ENCODE data around the gene LYZ. TPM values are rescaled to one million over a fixed set of nuclear protein-coding genes. Genes with fewer than 3 reads are reported as not detected.
A peak's percentile ranks its signal among the peaks of the same experiment; 100 is the strongest.

LYZ gene
- total and polyA plus RNA-seq, 9 of the 15 experiments (the other 6 are each of a cell fraction or from before 2014, with no cell fraction given), result 27.2 to 96.3 (median 42.1) TPM

DNA sequence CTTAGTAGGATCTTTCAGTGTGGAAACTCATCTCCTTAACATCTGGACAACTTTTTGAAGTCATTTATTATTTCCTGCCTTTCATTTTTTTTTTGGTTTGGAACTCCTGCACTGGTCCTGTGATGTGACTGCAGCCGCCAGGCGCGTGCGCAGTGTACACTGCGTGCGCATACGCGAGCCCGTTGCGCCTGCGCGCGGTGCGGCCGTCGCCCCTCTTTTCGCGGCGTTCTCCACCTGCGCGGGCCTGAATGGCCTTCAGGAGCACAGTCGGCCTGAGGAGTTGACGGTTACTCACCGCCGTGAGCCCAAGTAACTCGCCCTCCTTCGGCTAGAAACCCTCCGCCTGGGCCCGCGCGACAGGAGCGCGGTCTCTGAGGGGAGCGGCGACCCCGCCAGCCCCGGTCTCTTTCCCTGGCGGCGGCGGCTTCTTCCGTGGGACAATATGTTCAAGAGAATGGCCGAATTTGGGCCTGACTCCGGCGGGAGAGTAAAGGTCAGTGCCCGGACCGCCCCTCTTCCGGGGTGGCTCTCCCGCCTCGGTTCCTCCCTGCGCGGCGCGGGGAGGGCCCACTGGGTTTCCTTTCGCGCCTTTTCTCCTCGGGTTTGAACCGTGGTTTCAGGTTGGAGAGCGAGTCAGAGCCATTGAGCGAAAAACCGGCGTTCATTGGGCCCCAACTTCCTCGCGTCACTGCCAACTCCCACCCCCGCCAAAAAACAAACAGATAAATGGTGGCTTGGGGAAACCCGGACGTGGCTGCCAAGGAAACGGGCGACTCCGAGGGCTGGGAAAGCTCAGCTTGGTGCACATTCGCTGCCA, 11.6 kb downstream of the LYZ start, which contains the start of gene YEATS4 (continued):
- TF ChIP-seq ZNF318 (IDR thresholded peaks at IDR 0.05; ENCODE audit: borderline replicate concordance in 1 of 2, low read depth in 1 of 2) (no peak), ZNF274 (IDR thresholded peaks at IDR 0.05; ENCODE audit: borderline replicate concordance, low read depth, low read length) (no peak), ZNF592 (IDR thresholded peaks at IDR 0.05) (peak; percentile 75; the same call in 1 of the 2 replicates)
- TF ChIP-seq, protein P1, sequence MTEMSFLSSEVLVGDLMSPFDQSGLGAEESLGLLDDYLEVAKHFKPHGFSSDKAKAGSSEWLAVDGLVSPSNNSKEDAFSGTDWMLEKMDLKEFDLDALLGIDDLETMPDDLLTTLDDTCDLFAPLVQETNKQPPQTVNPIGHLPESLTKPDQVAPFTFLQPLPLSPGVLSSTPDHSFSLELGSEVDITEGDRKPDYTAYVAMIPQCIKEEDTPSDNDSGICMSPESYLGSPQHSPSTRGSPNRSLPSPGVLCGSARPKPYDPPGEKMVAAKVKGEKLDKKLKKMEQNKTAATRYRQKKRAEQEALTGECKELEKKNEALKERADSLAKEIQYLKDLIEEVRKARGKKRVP (CRISPR knock-in tag; IDR thresholded peaks at IDR 0.05), result no peak
- TF ChIP-seq, protein P2, sequence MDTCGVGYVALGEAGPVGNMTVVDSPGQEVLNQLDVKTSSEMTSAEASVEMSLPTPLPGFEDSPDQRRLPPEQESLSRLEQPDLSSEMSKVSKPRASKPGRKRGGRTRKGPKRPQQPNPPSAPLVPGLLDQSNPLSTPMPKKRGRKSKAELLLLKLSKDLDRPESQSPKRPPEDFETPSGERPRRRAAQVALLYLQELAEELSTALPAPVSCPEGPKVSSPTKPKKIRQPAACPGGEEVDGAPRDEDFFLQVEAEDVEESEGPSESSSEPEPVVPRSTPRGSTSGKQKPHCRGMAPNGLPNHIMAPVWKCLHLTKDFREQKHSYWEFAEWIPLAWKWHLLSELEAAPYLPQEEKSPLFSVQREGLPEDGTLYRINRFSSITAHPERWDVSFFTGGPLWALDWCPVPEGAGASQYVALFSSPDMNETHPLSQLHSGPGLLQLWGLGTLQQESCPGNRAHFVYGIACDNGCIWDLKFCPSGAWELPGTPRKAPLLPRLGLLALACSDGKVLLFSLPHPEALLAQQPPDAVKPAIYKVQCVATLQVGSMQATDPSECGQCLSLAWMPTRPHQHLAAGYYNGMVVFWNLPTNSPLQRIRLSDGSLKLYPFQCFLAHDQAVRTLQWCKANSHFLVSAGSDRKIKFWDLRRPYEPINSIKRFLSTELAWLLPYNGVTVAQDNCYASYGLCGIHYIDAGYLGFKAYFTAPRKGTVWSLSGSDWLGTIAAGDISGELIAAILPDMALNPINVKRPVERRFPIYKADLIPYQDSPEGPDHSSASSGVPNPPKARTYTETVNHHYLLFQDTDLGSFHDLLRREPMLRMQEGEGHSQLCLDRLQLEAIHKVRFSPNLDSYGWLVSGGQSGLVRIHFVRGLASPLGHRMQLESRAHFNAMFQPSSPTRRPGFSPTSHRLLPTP (IDR thresholded peaks at IDR 0.05; ENCODE audit: borderline replicate concordance, extremely low read depth, insufficient read length), result no peak
- TF ChIP-seq, protein P3, sequence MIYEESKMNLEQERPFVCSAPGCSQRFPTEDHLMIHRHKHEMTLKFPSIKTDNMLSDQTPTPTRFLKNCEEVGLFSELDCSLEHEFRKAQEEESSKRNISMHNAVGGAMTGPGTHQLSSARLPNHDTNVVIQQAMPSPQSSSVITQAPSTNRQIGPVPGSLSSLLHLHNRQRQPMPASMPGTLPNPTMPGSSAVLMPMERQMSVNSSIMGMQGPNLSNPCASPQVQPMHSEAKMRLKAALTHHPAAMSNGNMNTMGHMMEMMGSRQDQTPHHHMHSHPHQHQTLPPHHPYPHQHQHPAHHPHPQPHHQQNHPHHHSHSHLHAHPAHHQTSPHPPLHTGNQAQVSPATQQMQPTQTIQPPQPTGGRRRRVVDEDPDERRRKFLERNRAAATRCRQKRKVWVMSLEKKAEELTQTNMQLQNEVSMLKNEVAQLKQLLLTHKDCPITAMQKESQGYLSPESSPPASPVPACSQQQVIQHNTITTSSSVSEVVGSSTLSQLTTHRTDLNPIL (CRISPR knock-in tag; IDR thresholded peaks at IDR 0.05), result no peak
